Measurements from ENCODE around the gene NRARP.
"Not testable (repeated sequence)": the region's sequence is repeated elsewhere in the genome, so short reads cannot be mapped to it uniquely, and the experiment has no call there.

Gene NRARP

GRCh38 chr9:137341227-137341626, 39.2 kb upstream of the NRARP start:
- H3K4me1 ChIP-seq (ENCODE audit: control insufficient read depth, low read length): no peaks in the 10 kb centered on the region
- no peaks in the 10 kb centered on the region for H3K36me3 ChIP-seq (ENCODE audit: control insufficient read depth, low read length)
- no peaks in the 10 kb centered on the region for H3K79me2 ChIP-seq (ENCODE audit: control insufficient read depth, low read length)
- H4K20me1 ChIP-seq (ENCODE audit: control insufficient read depth, insufficient read depth, low read depth, low read length): no peaks in the 10 kb centered on the region
- H3K27me3 ChIP-seq (ENCODE audit: control insufficient read depth, low read length): 0 out of 2 replicates have a peak, but pooled peaks cover 2% of the 10 kb centered on the region
- TF ChIP-seq EZH2phosphoT487 (IDR thresholded peaks at IDR 0.05; ENCODE audit: borderline replicate concordance, low read length) (no peak), CTCF (IDR thresholded peaks at IDR 0.05; ENCODE audit: low read depth, low read length, poor library complexity, severe bottlenecking) (no peak)
- H3K4me3 ChIP-seq (ENCODE audit: low read length): no peak overlapping the region
- H3K9me2 ChIP-seq (replicated peaks; ENCODE audit: control insufficient read depth, low read length): no peaks in the 10 kb centered on the region
- H3K4me2 ChIP-seq (ENCODE audit: low read length): no peak overlapping the region
- H3K27ac ChIP-seq (ENCODE audit: low read depth, low read length): no peak overlapping the region
- no peaks in the 10 kb centered on the region for H3F3A ChIP-seq (ENCODE audit: control insufficient read depth, insufficient read depth)
- peaks cover 1% of the 10 kb centered on the region for H3K9me3 ChIP-seq (ENCODE audit: control insufficient read depth, insufficient read depth, low read length)

- H3K36me3 ChIP-seq (ENCODE audit: control insufficient read depth, low read length); H3K9me3 ChIP-seq (ENCODE audit: control insufficient read depth, insufficient read depth, low read length); H4K20me1 ChIP-seq (ENCODE audit: control insufficient read depth, insufficient read depth, low read depth, low read length); H3F3A ChIP-seq (ENCODE audit: control insufficient read depth, insufficient read depth); H3K4me2 ChIP-seq (ENCODE audit: low read length); H3K4me1 ChIP-seq (ENCODE audit: control insufficient read depth, low read length); H3K27ac ChIP-seq (ENCODE audit: low read depth, low read length); H3K4me3 ChIP-seq (ENCODE audit: low read length); H3K79me2 ChIP-seq (ENCODE audit: control insufficient read depth, low read length); H3K9me2 ChIP-seq (replicated peaks; ENCODE audit: control insufficient read depth, low read length); H3K27me3 ChIP-seq (ENCODE audit: control insufficient read depth, low read length): not testable (repeated sequence)
These were observed 37.9 kb upstream of the NRARP start for GRCh38 chr9:137339908-137340462.

- Histone ChIP-seq H3F3A (ENCODE audit: control insufficient read depth, insufficient read depth) (no peaks in the 10 kb centered on the region), H3K36me3 (ENCODE audit: control insufficient read depth, low read length) (no peaks in the 10 kb centered on the region), H4K20me1 (ENCODE audit: control insufficient read depth, insufficient read depth, low read depth, low read length) (no peaks in the 10 kb centered on the region), H3K4me1 (ENCODE audit: control insufficient read depth, low read length) (peaks cover 8% of the 10 kb centered on the region), H3K27me3 (ENCODE audit: control insufficient read depth, low read length) (0 out of 2 replicates have a peak, but pooled peaks cover 4% of the 10 kb centered on the region), H3K79me2 (ENCODE audit: control insufficient read depth, low read length) (no peaks in the 10 kb centered on the region), H3K9me3 (ENCODE audit: control insufficient read depth, insufficient read depth, low read length) (peaks cover 4% of the 10 kb centered on the region), H3K4me2 (ENCODE audit: low read length) (no peak overlapping the region), H3K4me3 (ENCODE audit: low read length) (no peak overlapping the region), H3K9me2 (replicated peaks; ENCODE audit: control insufficient read depth, low read length) (no peaks in the 10 kb centered on the region), H3K27ac (ENCODE audit: low read depth, low read length) (no peak overlapping the region)
- TF ChIP-seq CTCF (IDR thresholded peaks at IDR 0.05; ENCODE audit: low read depth, low read length, poor library complexity, severe bottlenecking) (no peak), EZH2phosphoT487 (IDR thresholded peaks at IDR 0.05; ENCODE audit: borderline replicate concordance, low read length) (no peak)
These were observed 37.2 kb upstream of the NRARP start for GRCh38 chr9:137339045-137339907.

- 0 out of 2 replicates have a peak, but pooled peaks cover 5% of the 10 kb centered on the region for H3K27me3 ChIP-seq (ENCODE audit: control insufficient read depth, low read length)
- no peaks in the 10 kb centered on the region for H3K36me3 ChIP-seq (ENCODE audit: control insufficient read depth, low read length)
These were observed 34.7 kb upstream of the NRARP start for GRCh38 chr9:137336735-137337134.

More at GRCh38 chr9:137336735-137337134, 34.7 kb upstream of the NRARP start:
- no peaks in the 10 kb centered on the region for H3F3A ChIP-seq (ENCODE audit: control insufficient read depth, insufficient read depth)
- H4K20me1 ChIP-seq (ENCODE audit: control insufficient read depth, insufficient read depth, low read depth, low read length): no peaks in the 10 kb centered on the region
- peaks cover 4% of the 10 kb centered on the region for H3K9me3 ChIP-seq (ENCODE audit: control insufficient read depth, insufficient read depth, low read length)
- no peak overlapping the region for H3K27ac ChIP-seq (ENCODE audit: low read depth, low read length)
- TF ChIP-seq CTCF (IDR thresholded peaks at IDR 0.05; ENCODE audit: low read depth, low read length, poor library complexity, severe bottlenecking) (no peak), EZH2phosphoT487 (IDR thresholded peaks at IDR 0.05; ENCODE audit: borderline replicate concordance, low read length) (no peak)
- no peak overlapping the region for H3K4me2 ChIP-seq (ENCODE audit: low read length)
- H3K4me3 ChIP-seq (ENCODE audit: low read length): no peak overlapping the region
- H3K79me2 ChIP-seq (ENCODE audit: control insufficient read depth, low read length): no peaks in the 10 kb centered on the region
- H3K4me1 ChIP-seq (ENCODE audit: control insufficient read depth, low read length): peaks cover 8% of the 10 kb centered on the region
- H3K9me2 ChIP-seq (replicated peaks; ENCODE audit: control insufficient read depth, low read length): no peaks in the 10 kb centered on the region
